GM21526 (cell line): Measurements from ENCODE around the gene PPP1R1A.

Experiments used
- ATAC-seq: cut with Tn5 transposase; IDR thresholded peaks from one replicate; pipeline ENCODE4 v1.9.1; 2021; ENCODE audit warnings: moderate library complexity; ENCODE audit not compliant: unreplicated experiment, low FRiP score

PPP1R1A gene, protein sequence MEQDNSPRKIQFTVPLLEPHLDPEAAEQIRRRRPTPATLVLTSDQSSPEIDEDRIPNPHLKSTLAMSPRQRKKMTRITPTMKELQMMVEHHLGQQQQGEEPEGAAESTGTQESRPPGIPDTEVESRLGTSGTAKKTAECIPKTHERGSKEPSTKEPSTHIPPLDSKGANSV

DNA sequence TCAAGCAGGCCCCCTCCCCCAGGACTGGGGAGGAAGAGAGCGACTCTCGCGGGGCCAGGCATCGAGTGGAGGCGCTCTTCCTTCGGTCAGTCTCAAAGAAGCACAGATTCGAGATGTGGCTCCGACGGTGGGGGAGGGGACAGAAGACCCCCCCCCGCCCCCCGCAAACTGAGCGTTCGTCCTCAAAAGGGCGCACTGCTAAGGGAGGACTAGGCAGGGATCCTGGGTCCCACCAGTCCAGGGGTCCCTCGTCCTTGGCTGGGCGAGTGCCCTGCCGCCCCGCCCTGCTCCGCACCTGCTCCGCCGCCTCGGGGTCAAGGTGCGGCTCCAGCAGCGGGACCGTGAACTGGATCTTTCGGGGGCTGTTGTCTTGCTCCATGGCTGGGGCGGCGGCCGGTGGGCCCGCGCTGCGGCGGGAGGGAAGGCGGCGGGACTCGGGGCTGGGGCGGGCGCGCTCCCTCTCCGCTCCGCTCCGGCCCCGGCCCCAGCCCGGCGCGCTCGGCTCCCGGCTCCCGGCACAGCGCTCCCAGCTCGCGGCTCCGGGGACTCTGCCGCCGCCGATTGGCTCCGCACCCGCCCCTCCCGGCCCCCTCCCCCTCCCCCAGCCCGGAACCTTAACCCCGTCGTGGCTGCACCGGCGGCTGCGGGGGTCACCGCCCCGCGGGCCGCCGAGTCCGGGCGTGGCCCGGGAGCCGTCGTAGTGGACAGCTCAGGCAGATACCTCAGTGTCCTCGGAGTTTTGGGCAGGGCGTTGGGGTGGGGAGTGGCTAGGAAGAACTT lies at the start of gene PPP1R1A:
Gene PPP1R1A (minus strand): TSS at position 550 of the 780 bp plus-strand sequence. CDS start 171 bp downstream, at position 379.
- ATAC-seq: no peak

DNA sequence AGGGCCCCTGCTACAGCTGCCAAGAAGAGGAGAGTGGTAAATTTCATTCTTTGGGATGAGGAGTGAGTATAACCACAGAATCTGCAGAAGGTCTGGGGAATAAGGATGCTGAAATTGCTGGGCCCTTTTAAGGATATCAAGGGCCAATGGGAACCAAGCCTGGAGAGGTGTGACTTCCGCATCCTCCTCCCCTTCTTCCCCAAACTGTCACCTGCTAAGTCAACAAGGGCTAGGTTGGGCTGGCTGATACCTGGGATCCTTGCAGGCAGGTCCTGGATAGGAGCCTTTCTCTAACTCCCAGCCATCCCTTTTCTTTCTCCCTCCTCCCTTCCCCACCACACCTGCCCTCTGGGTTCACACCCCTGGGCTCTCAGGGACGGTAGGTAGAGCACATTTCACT lies 46.3 kb upstream of the PPP1R1A start, which contains the start of gene LACRT:
Gene LACRT (minus strand): TSS at position 101 of the 400 bp plus-strand sequence. CDS start 54 bp downstream, at position 47.
- no peak for ATAC-seq

DNA sequence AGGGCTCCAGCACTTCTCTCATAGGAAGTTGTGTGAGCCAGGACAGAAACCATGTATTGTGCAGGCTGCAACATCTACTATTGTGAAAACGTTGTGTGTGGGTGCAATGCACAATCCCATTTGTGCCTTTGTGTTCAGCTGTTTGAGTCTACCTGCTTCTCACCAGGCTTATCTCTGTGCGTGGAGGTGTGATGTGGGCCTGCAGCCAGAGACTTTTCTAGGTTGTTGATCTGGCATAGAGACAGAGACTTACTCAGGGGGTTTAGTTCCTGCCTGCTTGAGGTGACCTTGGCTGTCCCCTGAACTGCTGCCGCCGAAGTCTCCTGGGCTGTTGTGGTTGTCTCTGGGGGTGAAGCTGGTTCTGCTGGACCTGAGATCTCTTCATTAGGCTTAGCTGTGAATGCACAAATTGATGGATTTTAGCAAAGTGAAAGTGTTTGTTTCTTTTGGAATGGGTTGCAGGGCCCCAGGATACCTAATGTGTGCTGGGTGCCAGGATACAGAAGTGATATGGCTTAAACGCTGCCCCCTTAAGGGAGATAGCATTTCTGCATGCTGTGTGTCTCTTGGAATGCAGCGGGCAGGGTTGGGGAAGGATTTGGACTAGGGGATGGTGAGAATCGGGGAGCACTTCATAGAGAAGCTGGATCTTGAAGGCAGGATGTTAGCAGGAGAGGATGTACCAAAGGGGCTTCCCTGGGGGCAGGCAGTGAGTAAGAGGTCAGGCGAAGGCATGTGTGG lies 43.7 kb upstream of the PPP1R1A start:
- ATAC-seq: no peak

DNA sequence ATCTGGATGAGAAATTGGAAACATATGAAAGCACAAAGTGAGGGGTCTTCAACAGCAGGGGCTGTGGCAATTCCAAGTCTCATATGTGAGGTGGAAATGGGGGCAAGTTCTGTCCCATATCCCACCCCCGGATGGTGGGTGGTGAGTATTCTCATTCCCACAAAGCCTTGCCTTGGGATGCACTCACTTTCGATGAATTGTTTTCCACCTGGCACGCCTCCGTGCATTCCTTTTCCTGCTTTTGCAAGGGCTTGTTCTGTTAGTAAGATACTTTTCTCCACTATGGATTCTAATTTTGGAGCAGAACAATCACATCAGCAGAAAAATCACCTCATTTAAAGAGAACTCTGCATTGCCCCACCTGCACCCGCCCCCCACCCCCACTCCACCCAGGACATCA lies 43.1 kb upstream of the PPP1R1A start:
- ATAC-seq: no peak

DNA sequence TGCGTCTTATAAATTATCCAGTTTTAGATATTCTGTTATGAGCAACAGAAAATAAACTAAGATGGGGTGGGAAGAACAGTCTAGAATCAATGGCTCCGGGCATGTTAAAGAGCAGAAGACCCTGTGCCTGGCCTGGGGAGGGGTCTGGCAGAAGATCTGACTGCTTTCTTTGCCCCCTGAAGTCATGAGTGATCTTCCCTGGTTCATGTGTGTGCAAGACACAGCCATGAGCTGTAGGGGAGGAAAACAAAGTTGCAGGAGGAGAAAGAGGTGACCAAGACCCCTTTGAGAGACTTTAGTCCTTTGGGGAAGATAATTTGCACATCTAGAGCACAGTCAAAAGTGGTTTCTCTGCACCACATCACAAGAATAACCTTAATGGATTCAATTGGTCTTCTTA lies 41.5 kb upstream of the PPP1R1A start:
- no peak for ATAC-seq

DNA sequence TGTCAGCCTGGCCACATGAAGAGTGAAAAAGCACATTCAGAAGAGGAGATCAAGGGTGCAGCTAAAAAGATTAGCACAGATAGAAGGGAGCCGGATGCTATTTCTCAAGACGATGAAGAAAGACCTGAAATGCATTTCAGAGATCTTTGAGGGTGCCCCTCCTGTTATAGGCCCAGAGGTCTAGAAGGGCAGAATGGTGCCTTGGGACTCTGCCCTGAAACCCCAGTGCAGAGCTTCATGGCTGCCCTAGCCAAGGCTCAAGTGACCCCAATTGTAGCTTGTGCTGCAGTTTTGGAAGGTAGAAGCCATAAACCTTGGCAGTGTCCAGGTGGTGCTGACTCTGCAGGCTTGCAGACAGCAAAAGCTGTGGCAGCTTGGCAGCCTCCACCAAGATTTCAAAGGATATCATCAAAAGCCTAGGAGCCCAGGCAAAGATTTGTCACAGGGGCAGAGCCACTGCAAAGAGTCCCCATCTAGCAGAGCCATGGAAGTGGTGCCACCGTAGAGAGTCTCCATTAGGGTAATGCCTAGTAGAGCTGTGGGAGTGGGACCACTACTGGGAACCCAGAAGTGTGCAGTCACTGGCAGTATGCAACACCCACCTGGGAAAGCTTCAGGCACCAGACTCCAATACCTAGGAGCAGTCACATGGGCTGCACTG lies 39.9 kb upstream of the PPP1R1A start:
- ATAC-seq: no peak

DNA sequence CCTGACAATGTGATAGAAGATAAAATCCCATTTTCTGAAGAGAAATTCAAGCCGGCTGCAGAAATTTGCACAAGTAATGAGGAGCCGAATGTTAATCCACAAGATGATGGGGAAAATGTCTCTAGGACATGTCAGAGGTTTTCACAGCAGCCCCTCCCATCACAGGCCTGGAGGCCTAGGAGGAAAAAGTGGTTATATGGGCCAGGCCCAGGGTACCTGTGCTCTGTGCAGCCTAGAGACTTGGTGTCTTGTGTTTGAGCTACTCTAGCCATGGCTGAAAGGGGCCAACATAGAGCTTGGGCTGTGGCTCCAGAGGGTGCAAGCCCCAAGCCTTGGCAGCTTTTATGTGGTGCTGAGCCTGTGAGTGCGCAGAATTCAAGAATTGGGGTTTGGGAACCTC lies 38.8 kb upstream of the PPP1R1A start:
- ATAC-seq: no peak

DNA sequence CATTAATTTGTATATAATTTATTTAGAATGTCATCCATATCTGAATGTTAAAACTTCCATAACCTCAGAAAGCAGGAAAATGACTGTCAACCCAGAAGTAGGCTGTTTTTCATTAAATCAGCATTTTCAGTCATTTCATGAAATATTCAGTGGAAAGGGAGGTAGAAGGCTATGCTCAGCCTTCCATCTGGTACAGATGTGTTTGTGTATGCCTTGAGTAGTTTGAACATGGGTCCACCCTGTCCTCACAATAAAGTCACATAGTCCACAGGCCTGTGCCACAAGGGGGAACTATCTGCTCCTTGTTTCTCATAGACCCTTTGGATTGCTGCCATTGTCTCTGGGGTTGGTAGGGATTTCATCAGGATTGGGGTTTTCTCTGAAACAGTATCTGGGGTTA lies 37.1 kb upstream of the PPP1R1A start:
- ATAC-seq: no peak

DNA sequence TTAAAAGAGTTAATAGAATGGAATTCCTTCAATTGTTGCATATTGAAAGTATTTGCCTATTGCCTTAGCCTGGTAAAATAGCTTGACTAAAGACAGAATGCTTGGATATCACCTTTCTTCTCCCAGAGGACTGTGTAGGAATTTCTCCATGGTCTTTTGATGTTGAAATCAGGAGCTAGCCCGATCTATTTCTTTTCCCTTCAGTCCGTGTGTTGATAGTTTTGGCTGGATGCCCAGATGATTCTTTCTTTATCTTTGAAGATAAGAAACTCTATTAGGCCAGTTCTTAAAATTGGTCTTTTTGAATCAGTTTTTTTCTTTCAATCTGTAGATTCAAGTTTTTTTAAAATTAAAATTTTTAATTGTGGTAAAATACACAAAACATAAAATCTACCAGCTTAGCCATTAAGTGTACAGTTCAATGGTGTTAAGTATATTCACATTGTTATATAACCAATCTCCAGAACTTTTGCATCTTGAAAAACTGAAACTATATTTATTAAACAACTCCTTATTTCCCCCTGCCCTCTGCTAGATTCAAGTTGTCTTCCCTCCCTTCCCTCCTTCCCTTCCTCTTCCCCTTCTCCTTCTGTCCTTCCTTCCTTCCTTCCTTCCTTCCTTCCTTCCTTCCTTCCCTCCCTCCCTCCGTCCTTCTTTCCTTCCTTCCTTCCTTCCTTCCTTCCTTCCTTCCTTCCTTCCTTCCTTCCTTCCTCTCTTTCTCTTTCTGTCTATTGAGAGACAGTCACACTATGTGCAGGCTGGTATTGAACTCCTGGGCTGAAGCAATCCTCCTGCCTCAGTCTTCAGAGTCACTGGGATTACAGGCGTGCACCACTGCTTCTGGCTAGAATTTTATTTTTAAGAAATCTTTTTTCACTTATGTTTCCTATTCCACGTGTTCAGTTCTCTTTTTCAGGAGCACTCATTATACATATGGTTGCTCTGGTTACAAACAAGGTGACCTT lies 36.1 kb upstream of the PPP1R1A start:
- no peak for ATAC-seq

DNA sequence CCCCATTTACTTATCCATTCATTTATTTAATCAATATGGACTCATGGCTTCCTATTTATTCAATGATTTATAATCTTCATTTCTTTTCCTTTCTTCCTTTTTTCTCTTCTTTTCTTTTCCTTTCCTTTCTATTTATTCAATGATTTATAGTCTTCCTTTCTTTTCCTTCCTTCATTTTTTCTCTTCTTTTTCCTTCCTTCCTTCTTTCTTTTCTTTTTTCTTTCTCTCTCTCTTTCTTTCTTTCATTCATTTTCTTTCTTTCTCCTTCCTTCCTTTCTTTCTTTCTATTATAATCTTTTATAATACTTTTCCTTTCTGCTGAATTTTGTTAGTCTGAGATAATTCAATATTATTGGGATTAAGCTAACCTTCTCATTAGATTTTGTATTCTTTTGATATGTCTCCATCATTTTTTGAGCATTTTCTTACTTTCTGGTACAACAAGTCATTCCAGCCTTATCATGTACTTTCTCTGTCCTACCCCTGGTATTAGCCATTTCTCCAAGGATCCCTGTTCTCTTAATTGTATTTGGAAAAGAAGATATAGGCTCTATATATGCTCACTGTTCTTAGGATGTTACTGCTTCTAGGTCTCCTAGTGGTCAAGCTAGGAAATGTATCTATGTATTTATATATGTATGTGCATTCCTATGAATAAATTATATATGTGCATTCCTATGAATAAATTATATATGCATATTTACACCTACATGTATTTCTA lies 34.2 kb upstream of the PPP1R1A start:
- ATAC-seq: no peak

DNA sequence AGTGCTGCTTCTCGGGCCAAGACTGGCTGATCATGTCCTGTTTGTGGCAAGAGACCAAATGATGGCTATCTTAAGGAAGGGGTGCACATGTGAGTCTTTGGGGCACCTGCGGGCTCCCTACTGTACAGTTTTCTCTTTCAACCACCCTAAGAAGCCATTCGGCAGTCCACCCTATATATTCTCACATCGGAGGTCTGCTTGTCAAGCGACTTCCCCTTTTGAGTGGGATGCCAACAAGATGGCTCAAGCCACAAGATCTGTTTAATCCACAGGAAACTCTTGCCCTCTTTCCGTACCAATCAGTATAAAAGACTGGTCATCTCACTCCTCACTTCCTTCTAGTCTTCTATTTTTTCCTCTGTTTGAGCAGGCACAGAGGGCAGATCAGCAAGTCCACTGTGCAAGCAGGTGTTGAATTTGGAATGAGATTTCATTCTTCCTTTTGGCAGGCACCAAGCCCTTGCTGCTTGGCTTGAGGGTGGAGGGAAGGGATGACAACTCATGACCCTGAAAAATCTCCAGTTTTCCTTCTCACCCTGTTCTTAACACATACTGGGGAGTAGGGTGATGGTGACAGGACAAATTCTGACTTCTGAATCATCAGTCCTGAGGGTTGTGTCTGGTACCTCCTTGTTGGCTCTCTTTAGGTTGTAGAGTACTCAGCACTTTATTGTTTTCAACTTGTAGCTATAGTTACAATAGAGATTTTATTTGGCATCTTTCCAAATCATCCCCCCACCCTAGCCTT lies 28.6 kb upstream of the PPP1R1A start:
- no peak for ATAC-seq

DNA sequence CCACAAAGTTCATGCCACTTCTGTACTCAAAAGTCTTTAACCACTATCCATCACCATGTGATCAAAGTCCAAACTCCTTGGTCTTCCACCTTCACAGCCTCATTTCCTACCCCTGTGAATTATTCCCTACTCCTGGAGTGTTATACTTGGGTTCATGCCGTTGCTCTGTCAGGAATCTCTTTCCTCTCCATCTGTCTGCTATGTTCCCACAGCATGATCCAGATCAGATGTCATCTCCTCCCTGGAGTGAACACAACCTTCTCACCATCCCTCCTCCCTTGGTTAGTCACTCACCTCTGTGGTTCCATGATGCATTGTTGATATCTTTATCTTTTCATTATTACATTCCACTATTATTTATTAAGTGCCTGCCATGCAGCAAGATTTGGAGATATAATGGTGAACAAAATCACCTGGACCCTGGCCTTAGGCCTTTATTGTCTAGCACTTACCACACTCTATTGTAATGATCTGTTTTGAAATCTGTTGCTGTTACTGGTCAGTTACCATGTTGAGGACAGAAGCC lies 23.8 kb upstream of the PPP1R1A start:
- ATAC-seq: no peak

DNA sequence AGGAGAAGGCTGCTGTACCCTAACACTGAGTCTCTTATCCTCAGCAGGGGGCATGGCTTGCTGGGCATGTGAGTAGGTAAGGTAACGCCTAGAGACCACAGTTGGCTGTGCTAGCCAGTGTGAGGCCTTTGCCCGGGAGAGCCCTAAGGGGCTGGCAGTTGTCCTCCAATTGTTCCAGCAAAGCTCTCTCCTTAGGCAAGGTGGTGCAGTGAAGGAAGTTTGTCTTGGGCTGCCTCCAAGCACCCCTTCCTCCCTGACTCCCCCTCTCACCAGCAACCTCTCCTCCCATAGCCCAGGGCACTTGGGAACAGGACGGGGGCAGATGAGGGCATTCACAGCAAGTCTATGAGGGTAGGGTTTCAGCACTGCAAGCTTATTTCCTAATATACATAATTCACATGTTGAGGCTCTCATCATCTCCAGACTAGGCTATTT lies 23.3 kb upstream of the PPP1R1A start:
- no peak for ATAC-seq

DNA sequence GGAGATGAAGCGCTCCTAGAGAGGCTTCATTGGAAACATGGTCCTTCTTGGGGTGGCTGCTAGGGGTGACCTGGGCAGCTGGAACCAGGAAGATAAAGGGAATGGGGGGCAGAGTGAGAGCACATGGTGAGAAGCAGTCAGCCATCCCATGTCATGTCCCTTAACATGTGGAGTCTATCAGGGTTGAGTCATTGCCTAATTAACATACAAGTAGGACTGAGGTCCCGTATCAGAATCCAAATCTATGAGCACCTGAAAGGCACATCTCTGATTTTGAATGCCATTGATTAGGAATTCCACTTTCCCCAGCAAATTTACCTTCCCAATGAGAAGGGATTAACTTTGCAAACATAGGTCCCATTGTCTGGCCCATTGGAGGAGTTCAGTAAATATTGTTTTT lies 20.3 kb upstream of the PPP1R1A start:
- no peak for ATAC-seq

DNA sequence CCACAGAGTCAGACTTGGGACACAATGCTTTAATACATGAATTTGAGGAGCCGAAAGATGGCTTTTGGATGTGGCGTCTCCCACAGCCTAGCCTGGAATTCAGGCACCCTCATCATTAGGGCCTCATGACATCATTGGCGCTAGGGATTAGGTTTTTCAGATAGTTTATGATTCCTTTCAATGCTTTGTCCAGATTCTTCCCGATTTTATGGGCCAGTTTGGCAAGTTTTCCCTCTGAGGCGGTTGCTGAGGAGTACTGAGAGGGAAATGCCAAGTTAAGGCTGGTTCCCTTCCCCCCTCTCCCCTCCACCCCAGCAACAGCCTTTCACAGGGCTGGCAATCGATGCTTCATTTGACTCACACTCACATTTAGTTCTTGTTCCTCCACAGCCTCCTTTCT lies 19.7 kb upstream of the PPP1R1A start:
- ATAC-seq: no peak

DNA sequence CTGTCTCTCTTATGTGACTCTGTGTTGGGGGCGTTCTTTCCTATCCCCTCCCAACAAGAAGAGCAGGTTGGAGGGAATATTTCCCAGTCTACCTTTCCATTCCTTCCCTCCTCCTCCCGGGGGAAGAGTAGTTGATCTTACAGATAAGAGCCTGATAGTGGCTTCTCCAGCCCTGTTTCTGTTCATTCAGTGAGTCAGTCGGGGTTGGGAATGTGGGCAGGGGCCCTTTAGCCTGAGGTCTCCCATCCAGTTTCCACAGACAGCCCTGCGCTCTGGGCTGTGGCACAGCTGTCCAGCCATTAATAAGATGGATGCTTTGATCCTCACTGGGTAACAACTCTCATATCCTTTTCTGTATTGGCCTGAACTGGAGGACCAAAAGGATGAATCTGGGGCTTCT lies 18.1 kb upstream of the PPP1R1A start:
- ATAC-seq: no peak

DNA sequence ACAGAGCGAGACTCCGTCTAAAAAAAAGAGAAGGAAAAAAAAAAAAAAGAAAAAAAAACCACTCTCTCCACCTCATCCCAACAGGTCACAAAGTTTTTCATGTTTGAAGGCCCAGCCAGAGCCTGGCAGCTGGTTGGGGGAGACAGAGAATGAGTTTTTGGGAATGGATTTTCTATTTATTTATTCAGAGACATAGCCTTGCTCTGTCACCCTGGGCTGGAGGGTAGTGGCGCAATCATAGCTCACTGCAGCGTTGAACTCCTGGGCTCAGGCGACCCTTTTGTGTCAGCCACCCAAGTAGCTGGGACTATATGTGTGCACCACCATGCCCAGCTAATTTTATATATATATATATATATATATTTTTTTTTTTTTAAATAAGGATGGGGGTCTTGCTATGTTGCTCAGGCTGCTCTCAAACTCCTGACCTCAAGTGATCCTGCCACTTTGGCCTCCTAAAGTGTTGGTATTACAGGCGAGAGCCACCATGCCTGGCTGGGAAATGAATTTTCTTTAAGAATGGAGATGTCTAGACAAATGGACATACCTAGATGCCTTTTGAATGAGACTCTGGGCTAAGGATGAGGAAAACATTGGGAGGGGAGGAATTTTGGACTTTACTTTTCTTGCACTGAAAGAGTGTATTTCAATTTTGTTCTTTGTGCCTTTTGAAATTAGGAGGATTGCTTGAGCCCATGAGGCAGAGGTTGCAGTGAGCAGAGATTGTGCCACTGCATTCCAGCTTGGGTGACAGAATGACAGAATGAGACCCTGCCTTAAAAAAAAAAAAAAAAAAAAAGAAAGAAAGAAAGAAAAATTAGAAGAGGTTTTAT lies 16.9 kb upstream of the PPP1R1A start:
- no peak for ATAC-seq
